Esophagus muscularis mucosa (tissue), 4 donors: ENCODE results near the gene FGF14. TPM values are rescaled to one million over a fixed set of nuclear protein-coding genes. Genes with fewer than 3 reads are reported as not detected.

ENCODE experiments used
- DNase-seq: peaks from one replicate; pipeline ENCODE4 v3.0.0-alpha.2; 2017; ENCODE audit errors: extremely low spot score
- H3K27ac ChIP-seq, 4 donors: fragments of 200-600 bp; sonication (generic); replicated peaks in 1 of 4; 1 replicate in 3 of 4; 2 replicates in 1 of 4; pipeline ENCODE4 v1.5.1; 2016 to 2019; ENCODE audit warnings: mild to moderate bottlenecking in 1 of 4
- H3K27me3 ChIP-seq, 4 donors: fragments of 200-600 bp; sonication (generic); one replicate each; pipeline versions ENCODE4 v1.5.1 to v1.6.0; 2016 to 2019
- H3K36me3 ChIP-seq, 4 donors: fragments of 200-600 bp; sonication (generic); one replicate each; pipeline ENCODE4 v1.5.1; 2016 to 2019
- H3K4me1 ChIP-seq, 4 donors: fragments of 200-600 bp; sonication (generic); one replicate each; pipeline ENCODE4 v1.5.1; 2016 to 2019
- H3K4me3 ChIP-seq, 4 donors: fragments of 200-600 bp; sonication (generic); 1 replicate in 2 of 4; 2 replicates in 2 of 4; pipeline ENCODE4 v1.5.1; 2016 to 2019; ENCODE audit warnings: mild to moderate bottlenecking in 4 of 4, moderate library complexity in 1 of 4
- H3K9me3 ChIP-seq, 4 donors: fragments of 200-600 bp; sonication (generic); 1 replicate in 3 of 4; 2 replicates in 1 of 4; pipeline ENCODE4 v1.5.1; 2016 to 2019
- CTCF ChIP-seq, 3 experiments: fragments of 200-600 bp in 2 of 3; fragments of 450-650 bp in 1 of 3; sonication (generic) in 2 of 3; IDR thresholded peaks; one replicate each; pipeline ENCODE4 v1.5.1; 2017 to 2019; ENCODE audit warnings: antibody characterized with exemption in 3 of 3, mild to moderate bottlenecking in 2 of 3, moderate library complexity in 1 of 3
- EP300 ChIP-seq: sonication (generic); formaldehyde crosslinking; IDR thresholded peaks from one replicate; pipeline ENCODE4 v1.6.1; 2017; ENCODE audit warnings: antibody characterized with exemption
- POLR2A ChIP-seq: fragments of 450-650 bp; IDR thresholded peaks from one replicate; pipeline ENCODE4 v1.6.1; 2017; ENCODE audit warnings: antibody characterized with exemption, moderate library complexity, mild to moderate bottlenecking, low read depth
- POLR2AphosphoS5 ChIP-seq, 2 donors: sonication (generic); formaldehyde crosslinking; IDR thresholded peaks; one replicate each; pipeline ENCODE4 v1.6.1; 2017; ENCODE audit warnings: antibody characterized with exemption in 2 of 2
- WGBS: methylation state at CpG from one replicate; pipeline ENCODE4 v1.1.5; 2018; 5-methylcytosine and 5-hydroxymethylcytosine counted together
- intact Hi-C: fragments of 100-400 bp; cut with DNase I; formaldehyde crosslinking; loops from one replicate; pipeline ENCODE4 v1.15.1; 2023
- total RNA-seq, 4 donors: library from RNA; depleted of rRNA; stranded (reverse); fragments of >200 nt; gene quantifications; one replicate each; pipeline versions ENCODE4 v1.1.0 to v1.2.1, GENCODE V29; 2016

Gene FGF14
- total RNA-seq, 4 donors from 2014 or later: 0.33 to 2.1 (median 0.87) TPM

GRCh38 chr13:101917833-101918661 lies 483.8 kb downstream of the FGF14 start:
- Histone ChIP-seq H3K27me3 (peaks cover 6 to 68% (median 24%) of the 10 kb centered on the region in 4 donors), H3K4me1 (peaks cover 16 to 38% (median 26%) of the 10 kb centered on the region in 4 donors), H3K9me3 (no peaks in the 10 kb centered on the region), H3K4me3 (peak overlapping the region in 1 of 4 donors; percentile 40), H3K36me3 (no peaks in the 10 kb centered on the region), H3K27ac (no peak overlapping the region)
- WGBS: 20% methylated on average over 14 of the region's 14 CpGs
- TF ChIP-seq EP300 (no peak), CTCF (IDR thresholded peaks at IDR 0.05) (no peak), POLR2AphosphoS5 (IDR thresholded peaks at IDR 0.05) (no peak), POLR2A (no peak)
- intact Hi-C loops: no loop called here
- no peak for DNase-seq

GRCh38 chr13:101917475-101917810 lies 484.4 kb downstream of the FGF14 start:
- intact Hi-C loops: no loop called here
- no peak for TF ChIP-seq EP300
- no peak for TF ChIP-seq POLR2AphosphoS5 (IDR thresholded peaks at IDR 0.05)
- TF ChIP-seq CTCF (IDR thresholded peaks at IDR 0.05): no peak
- no peak for TF ChIP-seq POLR2A
- WGBS: 2% methylated on average over 14 of the region's 16 CpGs
- Histone ChIP-seq H3K4me1 (peaks cover 16 to 38% (median 26%) of the 10 kb centered on the region in 4 donors), H3K36me3 (no peaks in the 10 kb centered on the region), H3K4me3 (peak overlapping the region; percentile 40 to 58 (median 48)), H3K27me3 (peaks cover 6 to 67% (median 24%) of the 10 kb centered on the region in 4 donors), H3K27ac (no peak overlapping the region), H3K9me3 (no peaks in the 10 kb centered on the region)
- no peak for DNase-seq

- TF ChIP-seq POLR2A (no peak), POLR2AphosphoS5 (IDR thresholded peaks at IDR 0.05) (no peak), CTCF (IDR thresholded peaks at IDR 0.05) (no peak), EP300 (no peak)
- no peaks in the 10 kb centered on the region for H3K9me3 ChIP-seq
- peak overlapping the region; percentile 40 to 58 (median 48) for H3K4me3 ChIP-seq
- H3K27me3 ChIP-seq: peaks cover 6 to 62% (median 24%) of the 10 kb centered on the region in 4 donors
- under 1% methylated on average over 16 of the region's 73 CpGs for WGBS
- no peak overlapping the region for H3K27ac ChIP-seq
- DNase-seq: no peak
- no peaks in the 10 kb centered on the region for H3K36me3 ChIP-seq
- intact Hi-C loops: no loop called here
- H3K4me1 ChIP-seq: peaks cover 16 to 38% (median 26%) of the 10 kb centered on the region in 4 donors
Measured at GRCh38 chr13:101916775-101917474, 484.9 kb downstream of the FGF14 start.

GRCh38 chr13:101916108-101916774 lies 485.6 kb downstream of the FGF14 start:
- H3K27me3 ChIP-seq: peaks cover 6 to 60% (median 24%) of the 10 kb centered on the region in 4 donors
- intact Hi-C loops: no loop called here
- no peak for TF ChIP-seq POLR2A
- no peak for TF ChIP-seq EP300
- no peak for TF ChIP-seq POLR2AphosphoS5 (IDR thresholded peaks at IDR 0.05)
- TF ChIP-seq CTCF (IDR thresholded peaks at IDR 0.05): peak in 1 of 3 experiments; percentile 13
- 0% methylated on average over 26 of the region's 62 CpGs for WGBS
- H3K36me3 ChIP-seq: no peaks in the 10 kb centered on the region
- H3K4me3 ChIP-seq: peak overlapping the region; percentile 40 to 58 (median 48)
- DNase-seq: no peak
- no peak overlapping the region for H3K27ac ChIP-seq
- H3K4me1 ChIP-seq: peaks cover 16 to 38% (median 26%) of the 10 kb centered on the region in 4 donors
- H3K9me3 ChIP-seq: no peaks in the 10 kb centered on the region
